ENCODE measurements around the gene AAGAB. TPM values are rescaled to one million over a fixed set of nuclear protein-coding genes. Genes with fewer than 3 reads are reported as not detected.

Gene AAGAB
- total RNA-seq, 2 experiments from 2014 or later: 50.4 to 51.2 TPM

DNA sequence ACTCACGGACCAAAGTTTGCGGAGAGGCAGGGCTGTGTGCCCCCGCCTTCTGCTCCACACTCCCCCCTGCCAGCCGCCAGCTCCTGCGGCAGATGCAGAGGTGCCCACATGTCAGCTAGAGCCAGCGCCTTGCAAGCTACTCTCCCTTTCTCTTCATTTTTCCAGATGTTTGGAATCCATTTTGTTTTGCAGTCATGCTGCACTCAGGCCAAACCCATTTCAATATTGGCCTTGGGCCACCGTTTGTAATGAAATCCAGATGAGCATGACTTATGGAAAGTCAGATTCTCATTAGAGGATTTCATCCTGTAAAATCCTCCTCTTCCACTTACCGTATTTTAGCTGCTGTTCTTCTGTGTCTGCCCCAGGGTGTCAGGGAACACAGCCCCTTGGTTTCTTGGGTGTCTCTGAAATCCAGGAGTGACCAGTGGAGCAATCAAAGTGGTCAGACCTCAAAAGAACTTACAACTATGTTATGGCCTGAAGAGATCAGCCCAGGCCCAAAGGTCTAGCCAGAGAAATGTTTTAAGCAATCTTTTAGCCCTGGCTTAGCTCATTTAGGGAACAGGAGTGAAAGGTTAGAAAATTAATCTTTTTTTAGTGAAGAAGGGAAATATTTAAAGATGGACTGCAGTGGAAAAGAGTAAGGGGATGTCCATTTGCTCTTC, 65.8 kb downstream of the AAGAB start:
- POLR2A ChIA-PET: no interaction called here
- H3K9me3 Mint-ChIP-seq: no peaks in the 10 kb centered on the region
- peaks cover 15% of the 10 kb centered on the region for H3K4me1 Mint-ChIP-seq
- H3K36me3 Mint-ChIP-seq (ENCODE audit: low read depth): peaks cover 92% of the 10 kb centered on the region
- peak; percentile 5 for DNase-seq
- no peak overlapping the region for H3K4me3 Mint-ChIP-seq
- H3K27me3 Mint-ChIP-seq: no peaks in the 10 kb centered on the region
- peak overlapping the region; percentile 54 for H3K27ac Mint-ChIP-seq
- CTCF ChIA-PET: interaction anchor here (0.7 kb wide), 1 partner anchor 281 kb away, joined by 3 read pairs; no protein-coding TSS in a partner anchor

DNA sequence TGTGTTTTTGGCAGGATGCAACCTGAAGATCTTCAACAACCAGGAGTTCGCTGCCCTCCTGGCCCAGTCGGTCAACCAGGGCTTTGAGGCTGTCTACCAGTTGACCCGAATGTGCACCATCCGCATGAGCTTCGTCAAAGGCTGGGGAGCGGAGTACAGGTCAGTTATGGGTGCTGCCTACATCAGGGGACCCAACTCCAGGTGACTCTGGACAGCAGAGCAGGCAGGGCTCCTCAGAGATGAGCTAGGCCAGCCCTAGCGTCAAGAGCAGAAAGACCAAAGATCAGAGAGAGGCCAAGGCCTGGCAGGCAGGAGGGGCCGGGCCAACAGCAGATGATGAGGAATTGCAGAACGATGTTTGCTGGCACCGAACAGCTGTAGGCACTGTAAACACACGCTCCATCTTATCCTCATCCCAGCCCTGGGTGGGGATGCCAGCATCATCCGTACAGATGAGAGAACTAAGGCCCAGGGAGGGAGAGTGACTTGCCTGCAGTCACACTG, 67.1 kb downstream of the AAGAB start:
- Mint-ChIP-seq H3K27me3 (no peaks in the 10 kb centered on the region), H3K27ac (peak overlapping the region; percentile 47), H3K4me1 (peaks cover 15% of the 10 kb centered on the region), H3K9me3 (no peaks in the 10 kb centered on the region), H3K36me3 (ENCODE audit: low read depth) (peaks cover 88% of the 10 kb centered on the region), H3K4me3 (no peak overlapping the region)
- CTCF ChIA-PET: no interaction called here
- DNase-seq: peak; percentile 4
- POLR2A ChIA-PET: interaction anchor here (1.0 kb wide), 1 partner anchor 53 kb away, joined by 4 read pairs; no protein-coding TSS in a partner anchor

- ChIA-PET CTCF (no interaction called here), POLR2A (interaction anchor here (1.0 to 1.1 kb wide), 3 partner anchors 52 to 102 kb away, joined by 3 to 4 read pairs (median 4); no protein-coding TSS in a partner anchor)
- Mint-ChIP-seq H3K9me3 (no peaks in the 10 kb centered on the region), H3K27me3 (no peaks in the 10 kb centered on the region), H3K36me3 (ENCODE audit: low read depth) (peaks cover 87% of the 10 kb centered on the region), H3K4me3 (no peak overlapping the region), H3K4me1 (peaks cover 15% of the 10 kb centered on the region), H3K27ac (no peak overlapping the region)
- peak; percentile 12 for DNase-seq
These were observed 67.8 kb downstream of the AAGAB start for GRCh38 chr15:67186688-67187087.

- ChIA-PET CTCF (no interaction called here), POLR2A (interaction anchor here (0.7 to 1.1 kb wide), 4 partner anchors 51 to 102 kb away, joined by 3 to 4 read pairs (median 4); no protein-coding TSS in a partner anchor)
- DNase-seq: no peak
- H3K27ac Mint-ChIP-seq: peak overlapping the region; percentile 57
- H3K36me3 Mint-ChIP-seq (ENCODE audit: low read depth): peaks cover 87% of the 10 kb centered on the region
- H3K27me3 Mint-ChIP-seq: no peaks in the 10 kb centered on the region
- H3K4me3 Mint-ChIP-seq: no peak overlapping the region
- H3K4me1 Mint-ChIP-seq: peaks cover 15% of the 10 kb centered on the region
- H3K9me3 Mint-ChIP-seq: no peaks in the 10 kb centered on the region
These were observed 68.2 kb downstream of the AAGAB start for GRCh38 chr15:67186226-67186649.

DNA sequence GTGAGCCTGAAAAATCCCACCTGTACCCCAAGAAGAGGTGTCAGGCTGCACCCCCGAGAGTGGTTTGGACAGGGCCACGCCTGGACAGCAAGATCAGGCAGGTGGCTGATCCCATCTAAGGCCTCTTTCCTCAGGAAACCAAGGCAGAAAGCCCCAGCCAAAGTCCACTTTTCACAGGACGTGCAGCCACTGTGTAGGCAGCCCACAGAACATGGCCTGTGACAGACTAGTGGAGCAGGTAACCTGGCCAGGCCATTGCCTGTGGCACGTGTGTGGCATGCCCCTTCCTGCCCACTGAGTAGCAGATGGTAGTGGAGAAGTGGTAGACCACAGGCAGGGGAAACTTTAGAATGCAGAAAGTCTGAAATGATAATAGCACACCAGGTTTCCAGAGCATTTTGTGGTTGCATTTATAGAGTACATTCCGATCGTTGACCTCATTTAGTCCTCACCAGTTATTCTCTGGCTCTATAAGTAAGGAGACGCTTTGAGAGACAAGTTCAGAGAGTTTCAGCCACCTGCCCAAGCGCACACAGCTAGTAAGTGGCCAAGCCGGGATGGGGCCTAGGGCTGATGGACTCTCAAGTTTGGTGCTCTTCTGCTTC, 68.7 kb downstream of the AAGAB start:
- ChIA-PET POLR2A (interaction anchor here (0.7 to 1.1 kb wide), 5 partner anchors 51 to 239 kb away, joined by 3 read pairs; partner anchors contain the start of gene SMAD3), CTCF (no interaction called here)
- H3K36me3 Mint-ChIP-seq (ENCODE audit: low read depth): peaks cover 82% of the 10 kb centered on the region
- DNase-seq: peak; percentile 40
- peak overlapping the region; percentile 57 for H3K27ac Mint-ChIP-seq
- H3K4me3 Mint-ChIP-seq: no peak overlapping the region
- no peaks in the 10 kb centered on the region for H3K27me3 Mint-ChIP-seq
- no peaks in the 10 kb centered on the region for H3K9me3 Mint-ChIP-seq
- peaks cover 15% of the 10 kb centered on the region for H3K4me1 Mint-ChIP-seq

- no peaks in the 10 kb centered on the region for H3K9me3 Mint-ChIP-seq
- ChIA-PET POLR2A (interaction anchor here (0.7 to 1.0 kb wide), 3 partner anchors 83 to 238 kb away, joined by 3 read pairs; partner anchors contain the start of gene SMAD3), CTCF (no interaction called here)
These were observed 69.4 kb downstream of the AAGAB start for GRCh38 chr15:67185051-67185450.

DNA sequence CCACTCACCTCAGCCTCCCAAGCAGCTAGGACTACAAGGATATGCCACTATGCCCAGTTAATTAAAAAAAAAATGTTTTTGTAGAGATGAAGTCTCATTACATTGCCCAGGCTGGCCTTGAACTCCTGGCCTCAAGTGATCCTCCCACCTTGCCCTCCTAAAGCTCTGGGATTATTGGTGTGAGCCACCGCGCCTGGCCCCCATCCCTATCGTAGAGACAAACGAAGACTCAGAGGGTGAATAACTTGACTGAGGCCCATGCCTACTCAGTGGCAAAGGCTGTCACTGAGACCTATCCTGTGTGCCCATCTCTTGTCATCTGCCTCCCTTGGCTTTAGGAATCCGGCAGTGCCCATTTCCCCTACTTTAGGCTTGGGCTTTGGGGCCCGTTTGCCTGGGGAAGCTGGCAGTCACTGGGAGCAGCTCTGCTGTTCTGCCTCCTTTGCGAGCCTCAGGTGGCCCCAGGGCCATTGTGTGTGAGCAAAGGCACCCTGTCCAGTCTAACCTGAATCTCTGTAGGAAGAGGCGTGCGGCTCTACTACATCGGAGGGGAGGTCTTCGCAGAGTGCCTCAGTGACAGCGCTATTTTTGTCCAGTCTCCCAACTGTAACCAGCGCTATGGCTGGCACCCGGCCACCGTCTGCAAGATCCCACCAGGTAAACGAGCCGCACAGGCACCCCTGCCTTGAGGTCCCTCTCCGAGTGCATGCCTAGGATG, 70.1 kb downstream of the AAGAB start:
- Mint-ChIP-seq H3K36me3 (ENCODE audit: low read depth) (peaks cover 79% of the 10 kb centered on the region), H3K27ac (no peak overlapping the region), H3K4me1 (peaks cover 15% of the 10 kb centered on the region), H3K27me3 (no peaks in the 10 kb centered on the region), H3K4me3 (no peak overlapping the region), H3K9me3 (no peaks in the 10 kb centered on the region)
- CTCF ChIA-PET: no interaction called here
- POLR2A ChIA-PET: interaction anchor here (1.0 to 1.3 kb wide), 2 partner anchors 70 to 119 kb away, joined by 3 to 4 read pairs; partner anchors contain the start of genes AAGAB, IQCH and SMAD3
- peak; percentile 12 for DNase-seq

More at GRCh38 chr15:67185051-67185450, 69.4 kb downstream of the AAGAB start:
- H3K36me3 Mint-ChIP-seq (ENCODE audit: low read depth): peaks cover 79% of the 10 kb centered on the region
- H3K27ac Mint-ChIP-seq: peak overlapping the region; percentile 66
- H3K4me1 Mint-ChIP-seq: peaks cover 15% of the 10 kb centered on the region
- no peaks in the 10 kb centered on the region for H3K27me3 Mint-ChIP-seq
- H3K4me3 Mint-ChIP-seq: no peak overlapping the region
- peak; percentile 3 for DNase-seq

DNA sequence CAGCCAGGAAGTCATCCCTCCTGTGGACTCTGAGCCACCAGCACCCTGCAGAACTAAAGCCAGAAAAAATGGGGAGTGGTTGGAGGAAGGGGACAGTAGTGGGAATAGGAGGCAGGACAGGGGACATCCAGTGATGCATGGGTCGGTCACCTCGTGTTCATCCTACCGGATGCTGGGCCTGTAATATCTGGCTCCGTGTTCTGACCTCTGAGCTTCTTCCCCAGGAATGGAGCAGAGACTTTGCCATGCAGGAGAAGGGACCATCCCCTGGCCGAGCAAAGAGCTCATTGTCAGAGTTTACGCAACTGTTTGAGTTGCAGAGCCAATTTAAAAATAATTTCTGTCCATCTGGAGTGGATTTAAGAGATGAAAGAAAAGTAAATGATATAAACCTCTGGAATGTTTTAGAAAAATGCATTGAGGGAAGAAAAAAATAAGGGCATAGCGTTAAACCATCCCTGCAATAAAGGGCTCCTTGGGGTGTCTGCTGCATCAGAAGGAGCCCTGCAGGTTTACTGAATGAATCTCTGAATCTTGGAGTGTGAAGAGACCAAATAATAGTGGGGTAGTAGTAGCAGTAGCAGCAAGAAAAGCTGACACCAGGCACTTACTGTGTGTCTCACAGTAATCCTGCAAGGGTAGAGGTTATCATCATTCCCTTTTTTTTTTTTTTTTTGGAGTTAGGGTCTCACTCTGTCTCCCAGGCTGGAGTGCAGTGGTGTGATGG, 70.9 kb downstream of the AAGAB start:
- Mint-ChIP-seq H3K36me3 (ENCODE audit: low read depth) (peaks cover 77% of the 10 kb centered on the region), H3K27me3 (no peaks in the 10 kb centered on the region), H3K4me1 (peaks cover 18% of the 10 kb centered on the region), H3K9me3 (no peaks in the 10 kb centered on the region), H3K27ac (peak overlapping the region; percentile 29), H3K4me3 (no peak overlapping the region)
- peak; percentile 8 for DNase-seq
- ChIA-PET POLR2A (interaction anchor here (1.3 kb wide), 1 partner anchor 71 kb away, joined by 4 read pairs; the partner anchor contains the start of genes AAGAB and IQCH), CTCF (no interaction called here)

DNA sequence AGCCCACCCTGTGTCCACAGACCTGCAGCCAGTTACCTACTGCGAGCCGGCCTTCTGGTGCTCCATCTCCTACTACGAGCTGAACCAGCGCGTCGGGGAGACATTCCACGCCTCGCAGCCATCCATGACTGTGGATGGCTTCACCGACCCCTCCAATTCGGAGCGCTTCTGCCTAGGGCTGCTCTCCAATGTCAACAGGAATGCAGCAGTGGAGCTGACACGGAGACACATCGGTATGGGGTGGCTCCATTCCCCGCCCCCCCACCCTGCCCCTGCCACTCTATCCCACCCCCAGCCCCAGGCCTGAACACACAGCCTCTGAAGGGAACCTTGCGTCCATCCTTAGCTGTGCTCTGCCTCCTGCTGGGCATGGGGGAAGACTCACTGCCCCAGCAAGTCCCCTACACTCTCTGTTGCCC, 73.2 kb downstream of the AAGAB start:
- no peak for DNase-seq
- ChIA-PET POLR2A (no interaction called here), CTCF (no interaction called here)
- Mint-ChIP-seq H3K36me3 (ENCODE audit: low read depth) (peaks cover 70% of the 10 kb centered on the region), H3K27ac (no peak overlapping the region), H3K4me1 (peaks cover 26% of the 10 kb centered on the region), H3K27me3 (no peaks in the 10 kb centered on the region), H3K4me3 (no peak overlapping the region), H3K9me3 (no peaks in the 10 kb centered on the region)

- POLR2A ChIA-PET: no interaction called here
These were observed 73.8 kb downstream of the AAGAB start for GRCh38 chr15:67180514-67181191.

GRCh38 chr15:67180035-67180434, 74.4 kb downstream of the AAGAB start:
- Mint-ChIP-seq H3K4me3 (no peak overlapping the region), H3K9me3 (no peaks in the 10 kb centered on the region), H3K4me1 (peaks cover 24% of the 10 kb centered on the region), H3K27ac (no peak overlapping the region), H3K36me3 (ENCODE audit: low read depth) (peaks cover 69% of the 10 kb centered on the region), H3K27me3 (no peaks in the 10 kb centered on the region)
- no peak for DNase-seq
- CTCF ChIA-PET: no interaction called here
- POLR2A ChIA-PET: no interaction called here

More at GRCh38 chr15:67180514-67181191, 73.8 kb downstream of the AAGAB start:
- Mint-ChIP-seq H3K4me3 (no peak overlapping the region), H3K36me3 (ENCODE audit: low read depth) (peaks cover 69% of the 10 kb centered on the region), H3K27ac (no peak overlapping the region), H3K27me3 (no peaks in the 10 kb centered on the region), H3K4me1 (peaks cover 24% of the 10 kb centered on the region), H3K9me3 (no peaks in the 10 kb centered on the region)
- no peak for DNase-seq
- CTCF ChIA-PET: no interaction called here

DNA sequence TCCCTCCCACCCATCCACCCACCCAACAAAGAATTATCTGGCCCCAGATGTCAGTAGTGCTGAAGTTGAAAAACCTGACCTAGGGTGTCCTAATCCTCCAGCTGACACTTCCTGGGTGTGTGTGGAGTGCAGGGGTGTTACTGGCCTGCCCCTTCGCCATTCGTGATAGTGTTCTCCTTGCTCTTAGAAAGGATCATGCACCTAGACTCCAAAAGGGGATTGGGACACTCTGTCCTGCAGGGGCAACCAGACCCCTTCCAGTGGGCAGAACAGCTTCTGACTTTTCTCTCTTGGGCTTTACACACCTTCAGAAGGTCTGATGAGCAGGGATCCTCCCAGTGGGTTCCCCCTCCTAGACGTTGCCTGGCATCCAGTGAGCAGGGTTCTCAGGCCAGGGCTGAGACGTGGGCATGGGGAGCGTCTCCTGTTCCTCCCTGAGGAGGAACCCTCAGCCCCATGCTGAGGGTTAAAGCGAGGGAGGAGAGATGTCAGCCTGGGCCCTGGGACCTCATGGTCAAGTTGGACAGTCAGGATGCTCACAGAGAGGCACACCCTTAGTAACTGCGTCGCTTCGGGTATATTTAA, 75.0 kb downstream of the AAGAB start:
- Mint-ChIP-seq H3K9me3 (no peaks in the 10 kb centered on the region), H3K27me3 (no peaks in the 10 kb centered on the region), H3K27ac (no peak overlapping the region), H3K4me3 (no peak overlapping the region), H3K36me3 (ENCODE audit: low read depth) (peaks cover 70% of the 10 kb centered on the region), H3K4me1 (peaks cover 26% of the 10 kb centered on the region)
- ChIA-PET POLR2A (no interaction called here), CTCF (no interaction called here)
- DNase-seq: no peak
